Measurements from ENCODE around the gene INHBC.

GRCh38 chr12:57487597-57488401 lies 53.2 kb downstream of the INHBC start, which contains the start of gene MARS1:
- TF ChIP-seq CTCF (conservative IDR thresholded peaks at IDR 0.05; ENCODE audit: low read length) = peak; percentile 62
- no peak for TF ChIP-seq EZH2phosphoT487 (IDR thresholded peaks at IDR 0.05; ENCODE audit: borderline replicate concordance, low read depth, low read length)

All from OCI-LY7 (cell line).